ENCODE results near the gene SLC6A17.

DNA sequence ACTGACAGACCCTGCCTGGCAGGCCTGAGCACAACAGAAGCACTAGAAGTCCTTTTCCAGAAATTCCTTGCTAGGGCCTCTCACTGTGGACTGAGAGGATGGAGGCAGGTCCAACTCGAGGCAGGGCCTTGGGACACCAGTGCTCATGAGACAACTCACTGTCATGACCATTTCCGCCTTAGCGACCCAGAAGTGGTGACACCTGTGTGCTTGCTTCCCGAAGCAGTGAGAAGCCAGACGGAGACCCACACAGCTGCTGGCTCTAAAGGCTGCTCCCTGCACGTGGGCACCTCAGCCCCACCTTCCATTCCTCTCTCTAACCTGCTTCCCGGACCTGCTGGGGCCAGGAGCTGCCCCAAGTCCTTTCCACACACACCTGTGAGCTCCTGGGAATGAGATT is 92.9 kb downstream of the SLC6A17 start:
- TF ChIP-seq, protein P1, sequence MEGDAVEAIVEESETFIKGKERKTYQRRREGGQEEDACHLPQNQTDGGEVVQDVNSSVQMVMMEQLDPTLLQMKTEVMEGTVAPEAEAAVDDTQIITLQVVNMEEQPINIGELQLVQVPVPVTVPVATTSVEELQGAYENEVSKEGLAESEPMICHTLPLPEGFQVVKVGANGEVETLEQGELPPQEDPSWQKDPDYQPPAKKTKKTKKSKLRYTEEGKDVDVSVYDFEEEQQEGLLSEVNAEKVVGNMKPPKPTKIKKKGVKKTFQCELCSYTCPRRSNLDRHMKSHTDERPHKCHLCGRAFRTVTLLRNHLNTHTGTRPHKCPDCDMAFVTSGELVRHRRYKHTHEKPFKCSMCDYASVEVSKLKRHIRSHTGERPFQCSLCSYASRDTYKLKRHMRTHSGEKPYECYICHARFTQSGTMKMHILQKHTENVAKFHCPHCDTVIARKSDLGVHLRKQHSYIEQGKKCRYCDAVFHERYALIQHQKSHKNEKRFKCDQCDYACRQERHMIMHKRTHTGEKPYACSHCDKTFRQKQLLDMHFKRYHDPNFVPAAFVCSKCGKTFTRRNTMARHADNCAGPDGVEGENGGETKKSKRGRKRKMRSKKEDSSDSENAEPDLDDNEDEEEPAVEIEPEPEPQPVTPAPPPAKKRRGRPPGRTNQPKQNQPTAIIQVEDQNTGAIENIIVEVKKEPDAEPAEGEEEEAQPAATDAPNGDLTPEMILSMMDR (conservative IDR thresholded peaks at IDR 0.05 in 1 of 2, IDR thresholded peaks at IDR 0.05 in 1 of 2; ENCODE audit: extremely low read depth in 1 of 2, insufficient read depth in 1 of 2, low read depth in 1 of 2, low read length in 2 of 2) = no peak
- TF ChIP-seq EZH2 (IDR thresholded peaks at IDR 0.05; ENCODE audit: borderline replicate concordance, low read length) = no peak
